HL-60 (cell line): ENCODE data around the gene GABPB2.

Experiments used
- GABPA ChIP-seq: IDR thresholded peaks from 2 replicates; pipeline ENCODE4 v1.6.1; 2012; ENCODE audit warnings: low read depth
- POLR2AphosphoS5 ChIP-seq: IDR thresholded peaks from 2 replicates; pipeline ENCODE4 v1.6.1; 2012; ENCODE audit warnings: low read depth
- SPI1 ChIP-seq: IDR thresholded peaks from 2 replicates; pipeline ENCODE4 v1.6.1; 2012; ENCODE audit warnings: low read depth, mild to moderate bottlenecking, borderline replicate concordance
- TF ChIP-seq, protein P1 (sequence below): IDR thresholded peaks from one replicate; pipeline ENCODE4 v1.5.1; 2011; ENCODE audit warnings: low read length, control low read depth, inconsistent platforms; ENCODE audit not compliant: insufficient read depth
- TF ChIP-seq, protein P2 (sequence below): IDR thresholded peaks from 2 replicates; pipeline ENCODE4 v1.6.1; 2012; ENCODE audit warnings: low read depth; ENCODE audit not compliant: insufficient replicate concordance

DNA sequence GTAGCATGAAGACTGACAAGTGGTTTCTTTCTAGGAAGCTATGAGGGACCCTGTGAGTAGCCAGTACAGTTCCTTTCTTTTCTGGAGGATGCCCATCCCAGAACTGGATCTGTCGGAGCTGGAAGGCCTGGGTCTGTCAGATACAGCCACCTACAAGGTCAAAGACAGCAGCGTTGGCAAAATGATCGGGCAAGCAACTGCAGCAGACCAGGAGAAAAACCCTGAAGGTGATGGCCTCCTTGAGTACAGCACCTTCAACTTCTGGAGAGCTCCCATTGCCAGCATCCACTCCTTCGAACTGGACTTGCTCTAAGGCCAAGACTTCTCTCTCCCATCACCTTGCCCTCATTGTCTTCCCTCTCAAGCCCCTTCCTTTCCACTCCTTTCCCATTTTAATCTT lies 3.4 kb upstream of the GABPB2 start:
- TF ChIP-seq, protein P1, sequence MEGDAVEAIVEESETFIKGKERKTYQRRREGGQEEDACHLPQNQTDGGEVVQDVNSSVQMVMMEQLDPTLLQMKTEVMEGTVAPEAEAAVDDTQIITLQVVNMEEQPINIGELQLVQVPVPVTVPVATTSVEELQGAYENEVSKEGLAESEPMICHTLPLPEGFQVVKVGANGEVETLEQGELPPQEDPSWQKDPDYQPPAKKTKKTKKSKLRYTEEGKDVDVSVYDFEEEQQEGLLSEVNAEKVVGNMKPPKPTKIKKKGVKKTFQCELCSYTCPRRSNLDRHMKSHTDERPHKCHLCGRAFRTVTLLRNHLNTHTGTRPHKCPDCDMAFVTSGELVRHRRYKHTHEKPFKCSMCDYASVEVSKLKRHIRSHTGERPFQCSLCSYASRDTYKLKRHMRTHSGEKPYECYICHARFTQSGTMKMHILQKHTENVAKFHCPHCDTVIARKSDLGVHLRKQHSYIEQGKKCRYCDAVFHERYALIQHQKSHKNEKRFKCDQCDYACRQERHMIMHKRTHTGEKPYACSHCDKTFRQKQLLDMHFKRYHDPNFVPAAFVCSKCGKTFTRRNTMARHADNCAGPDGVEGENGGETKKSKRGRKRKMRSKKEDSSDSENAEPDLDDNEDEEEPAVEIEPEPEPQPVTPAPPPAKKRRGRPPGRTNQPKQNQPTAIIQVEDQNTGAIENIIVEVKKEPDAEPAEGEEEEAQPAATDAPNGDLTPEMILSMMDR, result no peak
- TF ChIP-seq, protein P2, sequence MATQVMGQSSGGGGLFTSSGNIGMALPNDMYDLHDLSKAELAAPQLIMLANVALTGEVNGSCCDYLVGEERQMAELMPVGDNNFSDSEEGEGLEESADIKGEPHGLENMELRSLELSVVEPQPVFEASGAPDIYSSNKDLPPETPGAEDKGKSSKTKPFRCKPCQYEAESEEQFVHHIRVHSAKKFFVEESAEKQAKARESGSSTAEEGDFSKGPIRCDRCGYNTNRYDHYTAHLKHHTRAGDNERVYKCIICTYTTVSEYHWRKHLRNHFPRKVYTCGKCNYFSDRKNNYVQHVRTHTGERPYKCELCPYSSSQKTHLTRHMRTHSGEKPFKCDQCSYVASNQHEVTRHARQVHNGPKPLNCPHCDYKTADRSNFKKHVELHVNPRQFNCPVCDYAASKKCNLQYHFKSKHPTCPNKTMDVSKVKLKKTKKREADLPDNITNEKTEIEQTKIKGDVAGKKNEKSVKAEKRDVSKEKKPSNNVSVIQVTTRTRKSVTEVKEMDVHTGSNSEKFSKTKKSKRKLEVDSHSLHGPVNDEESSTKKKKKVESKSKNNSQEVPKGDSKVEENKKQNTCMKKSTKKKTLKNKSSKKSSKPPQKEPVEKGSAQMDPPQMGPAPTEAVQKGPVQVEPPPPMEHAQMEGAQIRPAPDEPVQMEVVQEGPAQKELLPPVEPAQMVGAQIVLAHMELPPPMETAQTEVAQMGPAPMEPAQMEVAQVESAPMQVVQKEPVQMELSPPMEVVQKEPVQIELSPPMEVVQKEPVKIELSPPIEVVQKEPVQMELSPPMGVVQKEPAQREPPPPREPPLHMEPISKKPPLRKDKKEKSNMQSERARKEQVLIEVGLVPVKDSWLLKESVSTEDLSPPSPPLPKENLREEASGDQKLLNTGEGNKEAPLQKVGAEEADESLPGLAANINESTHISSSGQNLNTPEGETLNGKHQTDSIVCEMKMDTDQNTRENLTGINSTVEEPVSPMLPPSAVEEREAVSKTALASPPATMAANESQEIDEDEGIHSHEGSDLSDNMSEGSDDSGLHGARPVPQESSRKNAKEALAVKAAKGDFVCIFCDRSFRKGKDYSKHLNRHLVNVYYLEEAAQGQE, result no peak
- TF ChIP-seq POLR2AphosphoS5 (no peak), GABPA (no peak), SPI1 (no peak)
